ENCODE measurements around the gene KIAA0753.
"Not testable (repeated sequence)": the region's sequence is repeated elsewhere in the genome, so short reads cannot be mapped to it uniquely, and the experiment has no call there.

Gene KIAA0753

GRCh38 chr17:6668219-6668618 is 27.7 kb upstream of the KIAA0753 start:
- no peak for DNase-seq

GRCh38 chr17:6667516-6667915 is 27.0 kb upstream of the KIAA0753 start:
- DNase-seq, result no peak

- DNase-seq, result no peak
These were observed 26.0 kb upstream of the KIAA0753 start for GRCh38 chr17:6666557-6666956.

- DNase-seq, result no peak
These were observed 25.6 kb upstream of the KIAA0753 start for GRCh38 chr17:6666077-6666521.

- not testable (repeated sequence) for DNase-seq
These were observed 22.7 kb upstream of the KIAA0753 start for GRCh38 chr17:6663200-6663599.

- no peak for DNase-seq
These were observed 20.9 kb upstream of the KIAA0753 start for GRCh38 chr17:6661464-6661848.

- no peak for DNase-seq
These were observed 20.4 kb upstream of the KIAA0753 start for GRCh38 chr17:6660805-6661463.

- no peak for DNase-seq
These were observed 19.6 kb upstream of the KIAA0753 start for GRCh38 chr17:6660101-6660500.

GRCh38 chr17:6658411-6658810 is 17.9 kb upstream of the KIAA0753 start:
- DNase-seq, result not testable (repeated sequence)

- no peak for DNase-seq
These were observed 17.2 kb upstream of the KIAA0753 start for GRCh38 chr17:6657633-6658287.

- DNase-seq, result not testable (repeated sequence)
These were observed 16.5 kb upstream of the KIAA0753 start for GRCh38 chr17:6656797-6657632.

- DNase-seq, result not testable (repeated sequence)
These were observed 15.3 kb upstream of the KIAA0753 start for GRCh38 chr17:6655732-6656361.

GRCh38 chr17:6654841-6655731 is 14.6 kb upstream of the KIAA0753 start:
- DNase-seq, result no peak

GRCh38 chr17:6651919-6652452 is 11.5 kb upstream of the KIAA0753 start:
- no peak for DNase-seq

- peak; percentile 72 for DNase-seq
These were observed 10.9 kb upstream of the KIAA0753 start, which contains the start of the genes C17orf100 and MED31 for GRCh38 chr17:6651354-6651918. Gene C17orf100 (plus strand): TSS chr17:6651762. CDS start chr17:6651914, 152 bp downstream. Gene MED31 (minus strand): TSS chr17:6651605. CDS start chr17:6651528, 77 bp downstream.

- no peak for DNase-seq
These were observed 7.7 kb upstream of the KIAA0753 start for GRCh38 chr17:6648181-6648580.

- DNase-seq, result no peak
These were observed 3.1 kb upstream of the KIAA0753 start for GRCh38 chr17:6643451-6644125.

- no peak for DNase-seq
These were observed 2.1 kb upstream of the KIAA0753 start for GRCh38 chr17:6642592-6642991.

GRCh38 chr17:6641247-6641863 is 844 bp upstream of the KIAA0753 start:
- DNase-seq, result peak; percentile 36
